G401 (cell line): ENCODE results near the gene TBC1D9B. TPM values are rescaled to one million over a fixed set of nuclear protein-coding genes. Genes with fewer than 3 reads are reported as not detected.

Experiments used
- DNase-seq: peaks from one replicate; pipeline ENCODE4 v3.0.0-alpha.2; 2015; ENCODE audit warnings: low spot score
- in situ Hi-C: cut with HindIII; loops from 2 replicates; pipeline ENCODE4 v1.10.0; 2016; ENCODE audit warnings: low sequenced_read_pairs, mixed read lengths
- total RNA-seq: library from RNA; depleted of rRNA; stranded (reverse); fragments of >200 nt; shearing (Covaris generic); gene quantifications from 2 replicates; pipeline ENCODE4 v1.2.3, GENCODE V29; 2014; rRNA removed

The TBC1D9B gene
- 47.4 and 58.0 TPM in 2 replicates for total RNA-seq

GRCh38 chr5:179907556-179908324 is at the start of gene TBC1D9B:
TBC1D9B (minus strand) TSS chr5:179907897; CDS start chr5:179907821, 76 bp downstream.
- in situ Hi-C loops, result no loop called here
- peak; percentile 69 for DNase-seq

GRCh38 chr5:179955630-179956029 is 47.9 kb upstream of the TBC1D9B start:
- in situ Hi-C loops, result no loop called here
- DNase-seq, result no peak

GRCh38 chr5:179955062-179955461 is 47.4 kb upstream of the TBC1D9B start:
- in situ Hi-C loops, result no loop called here
- no peak for DNase-seq

- in situ Hi-C loops, result no loop called here
Observed at GRCh38 chr5:179954434-179954833, 46.7 kb upstream of the TBC1D9B start.

GRCh38 chr5:179953987-179954386 is 46.3 kb upstream of the TBC1D9B start:
- in situ Hi-C loops, result no loop called here
- no peak for DNase-seq

More at GRCh38 chr5:179954434-179954833, 46.7 kb upstream of the TBC1D9B start:
- no peak for DNase-seq

GRCh38 chr5:179936976-179937681 is 29.4 kb upstream of the TBC1D9B start:
- no peak for DNase-seq
- in situ Hi-C loops, result no loop called here

- DNase-seq, result no peak
- in situ Hi-C loops, result no loop called here
Observed at GRCh38 chr5:179930788-179931473, 23.2 kb upstream of the TBC1D9B start.

- no peak for DNase-seq
- in situ Hi-C loops, result no loop called here
Observed at GRCh38 chr5:179927824-179928223, 20.1 kb upstream of the TBC1D9B start.

- DNase-seq, result no peak
Observed at GRCh38 chr5:179926657-179927056, 19.0 kb upstream of the TBC1D9B start.

GRCh38 chr5:179923436-179923835 is 15.7 kb upstream of the TBC1D9B start:
- no peak for DNase-seq
- in situ Hi-C loops, result no loop called here

More at GRCh38 chr5:179926657-179927056, 19.0 kb upstream of the TBC1D9B start:
- in situ Hi-C loops, result no loop called here

- no peak for DNase-seq
- in situ Hi-C loops, result no loop called here
Observed at GRCh38 chr5:179920175-179920574, 12.5 kb upstream of the TBC1D9B start.

- in situ Hi-C loops, result no loop called here
Observed at GRCh38 chr5:179919487-179920060, 11.9 kb upstream of the TBC1D9B start.

GRCh38 chr5:179918742-179919486 is 11.2 kb upstream of the TBC1D9B start:
- in situ Hi-C loops, result no loop called here
- DNase-seq, result no peak

More at GRCh38 chr5:179919487-179920060, 11.9 kb upstream of the TBC1D9B start:
- no peak for DNase-seq

GRCh38 chr5:179916523-179916922 is 8.8 kb upstream of the TBC1D9B start:
- no peak for DNase-seq
- in situ Hi-C loops, result no loop called here

- in situ Hi-C loops, result no loop called here
- no peak for DNase-seq
Observed at GRCh38 chr5:179915406-179915935, 7.8 kb upstream of the TBC1D9B start.

- in situ Hi-C loops, result no loop called here
- no peak for DNase-seq
Observed at GRCh38 chr5:179914032-179914755, 6.5 kb upstream of the TBC1D9B start.

GRCh38 chr5:179913461-179913860 is 5.8 kb upstream of the TBC1D9B start:
- no peak for DNase-seq
- in situ Hi-C loops, result no loop called here

GRCh38 chr5:179912951-179913350 is 5.3 kb upstream of the TBC1D9B start:
- in situ Hi-C loops, result no loop called here
- DNase-seq, result peak; percentile 68
